Ovary (tissue), 3 donors: ENCODE measurements around the gene DSCAM.

Experiments used
- EP300 ChIP-seq: sonication (generic); formaldehyde crosslinking; IDR thresholded peaks from one replicate; pipeline ENCODE4 v1.6.1; 2017; ENCODE audit warnings: antibody characterized with exemption
- POLR2A ChIP-seq: fragments of 450-650 bp; IDR thresholded peaks from one replicate; pipeline ENCODE4 v1.6.1; 2017; ENCODE audit warnings: antibody characterized with exemption, mild to moderate bottlenecking, moderate library complexity
- TF ChIP-seq, protein P1 (sequence below), 3 donors: fragments of 450-650 bp in 2 of 3; fragments of 200-600 bp in 1 of 3; IDR thresholded peaks; one replicate each; pipeline versions ENCODE4 v1.5.1 to v1.8.0; 2016 to 2022; ENCODE audit warnings: antibody characterized with exemption in 3 of 3, mild to moderate bottlenecking in 1 of 3
- donor health status: DM: no; HTN: no; CAD: no.

DNA sequence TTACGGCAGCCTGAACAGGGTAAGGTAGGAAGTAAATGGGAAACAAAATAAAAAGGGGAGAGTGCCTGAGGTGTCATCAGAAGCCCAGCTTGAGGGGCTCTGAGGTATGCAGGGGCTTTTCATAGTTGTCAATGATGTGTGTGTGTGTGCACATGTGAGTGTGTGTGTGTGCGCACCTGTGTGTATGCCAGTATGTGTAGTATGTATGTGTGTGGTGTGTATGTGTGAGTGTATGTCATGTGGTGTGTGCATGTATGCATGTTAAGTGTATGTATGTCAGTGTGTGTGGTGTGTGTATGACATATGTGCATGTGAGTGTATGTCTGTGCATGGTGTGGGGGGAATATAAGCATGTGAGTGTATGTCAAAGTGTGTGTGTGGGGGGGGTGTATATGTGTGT lies 184.1 kb downstream of the DSCAM start:
- TF ChIP-seq POLR2A (no peak), EP300 (no peak)
- TF ChIP-seq, protein P1, sequence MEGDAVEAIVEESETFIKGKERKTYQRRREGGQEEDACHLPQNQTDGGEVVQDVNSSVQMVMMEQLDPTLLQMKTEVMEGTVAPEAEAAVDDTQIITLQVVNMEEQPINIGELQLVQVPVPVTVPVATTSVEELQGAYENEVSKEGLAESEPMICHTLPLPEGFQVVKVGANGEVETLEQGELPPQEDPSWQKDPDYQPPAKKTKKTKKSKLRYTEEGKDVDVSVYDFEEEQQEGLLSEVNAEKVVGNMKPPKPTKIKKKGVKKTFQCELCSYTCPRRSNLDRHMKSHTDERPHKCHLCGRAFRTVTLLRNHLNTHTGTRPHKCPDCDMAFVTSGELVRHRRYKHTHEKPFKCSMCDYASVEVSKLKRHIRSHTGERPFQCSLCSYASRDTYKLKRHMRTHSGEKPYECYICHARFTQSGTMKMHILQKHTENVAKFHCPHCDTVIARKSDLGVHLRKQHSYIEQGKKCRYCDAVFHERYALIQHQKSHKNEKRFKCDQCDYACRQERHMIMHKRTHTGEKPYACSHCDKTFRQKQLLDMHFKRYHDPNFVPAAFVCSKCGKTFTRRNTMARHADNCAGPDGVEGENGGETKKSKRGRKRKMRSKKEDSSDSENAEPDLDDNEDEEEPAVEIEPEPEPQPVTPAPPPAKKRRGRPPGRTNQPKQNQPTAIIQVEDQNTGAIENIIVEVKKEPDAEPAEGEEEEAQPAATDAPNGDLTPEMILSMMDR (IDR thresholded peaks at IDR 0.05): no peak
